ENCODE results near the gene IFITM1. TPM values are rescaled to one million over a fixed set of nuclear protein-coding genes. Genes with fewer than 3 reads are reported as not detected.
"Not testable (repeated sequence)": the region's sequence is repeated elsewhere in the genome, so short reads cannot be mapped to it uniquely, and the experiment has no call there.

Gene IFITM1
- total RNA-seq, 2 donors from 2014 or later: 151 to 215 TPM

- DNase-seq (no peak), ATAC-seq (no peak)
- intact Hi-C loops (cut with DNase I): loop anchor here in 1 of 2 donors (5.0 to 10.0 kb wide), 2 partner anchors 59 to 151 kb away; partner anchors contain the start of gene PTDSS2
Measured at GRCh38 chr11:303363-303762, 10.5 kb upstream of the IFITM1 start.

GRCh38 chr11:304061-304506, 9.8 kb upstream of the IFITM1 start:
- intact Hi-C loops (cut with DNase I): loop anchor here in 1 of 2 donors (5.0 to 10.0 kb wide), 2 partner anchors 58 to 151 kb away; partner anchors contain the start of gene PTDSS2
- DNase-seq (no peak), ATAC-seq (no peak)

- ATAC-seq: peak; percentile 14 to 38
- intact Hi-C loops (cut with DNase I): loop anchor here (5.0 to 10.0 kb wide), 4 partner anchors 52 to 150 kb away; partner anchors contain the start of genes BET1L (in 1 of the 2), PTDSS2 (in 1 of the 2) and RIC8A (in 1 of the 2)
Measured at GRCh38 chr11:304915-305843, 8.7 kb upstream of the IFITM1 start.

GRCh38 chr11:305844-306211, 8.0 kb upstream of the IFITM1 start:
- intact Hi-C loops (cut with DNase I): loop anchor here (5.0 to 10.0 kb wide), 3 partner anchors 51 to 149 kb away; partner anchors contain the start of genes BET1L (in 1 of the 2), PTDSS2 (in 1 of the 2) and RIC8A (in 1 of the 2)
- ATAC-seq (no peak), DNase-seq (no peak)

More at GRCh38 chr11:304915-305843, 8.7 kb upstream of the IFITM1 start:
- DNase-seq: peak; percentile 76

GRCh38 chr11:306645-307371, 7.0 kb upstream of the IFITM1 start:
- intact Hi-C loops (cut with DNase I): loop anchor here (5.0 to 10.0 kb wide), 3 partner anchors 50 to 148 kb away; partner anchors contain the start of genes BET1L (in 1 of the 2), PTDSS2 (in 1 of the 2) and RIC8A (in 1 of the 2)
- no peak for ATAC-seq
- DNase-seq: no peak

GRCh38 chr11:307766-308708, 5.8 kb upstream of the IFITM1 start, which contains the start of gene IFITM2:
Gene IFITM2, plus strand, starts transcription at chr11:307816. Its CDS starts 377 bp downstream, at chr11:308193.
- peak; percentile 56 to 60 for ATAC-seq
- intact Hi-C loops (cut with DNase I): loop anchor here (5.0 to 10.0 kb wide), 3 partner anchors 49 to 147 kb away; partner anchors contain the start of genes BET1L (in 1 of the 2), PTDSS2 (in 1 of the 2) and RIC8A (in 1 of the 2)
- DNase-seq: peak; percentile 83

GRCh38 chr11:308740-309665, 4.8 kb upstream of the IFITM1 start:
- intact Hi-C loops (cut with DNase I): loop anchor here (5.0 to 10.0 kb wide), 3 partner anchors 48 to 146 kb away; partner anchors contain the start of genes BET1L (in 1 of the 2), PTDSS2 (in 1 of the 2) and RIC8A (in 1 of the 2)
- not testable (repeated sequence) for ATAC-seq, DNase-seq

- intact Hi-C loops (cut with DNase I): loop anchor here (5.0 to 10.0 kb wide), 3 partner anchors 47 to 145 kb away; partner anchors contain the start of genes BET1L (in 1 of the 2), PTDSS2 (in 1 of the 2) and RIC8A (in 1 of the 2)
- not testable (repeated sequence) for DNase-seq
- ATAC-seq: peak; percentile 10 to 11
Measured at GRCh38 chr11:309979-310572, 3.8 kb upstream of the IFITM1 start.

- intact Hi-C loops (cut with DNase I); DNase-seq: not testable (repeated sequence)
- peak; percentile 71 to 74 for ATAC-seq
Measured at GRCh38 chr11:311013-311748, 2.7 kb upstream of the IFITM1 start.

GRCh38 chr11:312092-312816, 1.6 kb upstream of the IFITM1 start:
- DNase-seq (peak; percentile 53), ATAC-seq (no peak)
- intact Hi-C loops (cut with DNase I): no loop called here

- peak; percentile 36 for DNase-seq
- intact Hi-C loops (cut with DNase I): no loop called here
- no peak for ATAC-seq
Measured at GRCh38 chr11:313304-313786, 495 bp upstream of the IFITM1 start.

GRCh38 chr11:314554-314875, 675 bp downstream of the IFITM1 start:
- DNase-seq; intact Hi-C loops (cut with DNase I); ATAC-seq: not testable (repeated sequence)

GRCh38 chr11:315051-315481, 1.2 kb downstream of the IFITM1 start:
- DNase-seq (peak; percentile 24), ATAC-seq (no peak)
- intact Hi-C loops (cut with DNase I): no loop called here

GRCh38 chr11:315516-315994, 1.7 kb downstream of the IFITM1 start:
- intact Hi-C loops (cut with DNase I): no loop called here
- DNase-seq: no peak
- ATAC-seq: no peak

All from left cardiac atrium (tissue), 4 donors.